Endothelial cell of umbilical vein (primary cell): ENCODE results near the gene FANCE. TPM values are rescaled to one million over a fixed set of nuclear protein-coding genes. Genes with fewer than 3 reads are reported as not detected.

Experiments used
- BruUV-seq: library from RNA; stranded (reverse); fragments of 400-500 nt; replicated peaks from 2 replicates; lab custom pipeline; 2021; lab: Mats Ljungman, UMichigan
- CTCF ChIA-PET: fragments of 300-600, 350-600 bp; sonication (Branson Sonifier 250); formaldehyde crosslinking; loops from one replicate; lab custom pipeline; 2021; ENCODE audit warnings: antibody characterized with exemption, inconsistent platforms; lab: Charles Lee
- POLR2A ChIA-PET: fragments of 300-600, 350-600 bp; sonication (Branson Sonifier 250); formaldehyde crosslinking; loops from one replicate; lab custom pipeline; 2021; ENCODE audit warnings: antibody characterized with exemption, inconsistent platforms; lab: Charles Lee
- DNase-seq: peaks from one replicate; pipeline ENCODE4 v3.0.0-alpha.2; 2011; ENCODE audit warnings: low read depth, low spot score
- FAIRE-seq: peaks from 2 replicates; lab custom pipeline; 2011; peaks lifted over from hg19 to GRCh38; lab: Jason Lieb, UNC
- H2AFZ ChIP-seq: 2 replicates; pipeline ENCODE4 v1.6.0; 2012; ENCODE audit warnings: low read depth, low read length, control low read depth, inconsistent platforms
- H3K27ac ChIP-seq: 2 replicates; pipeline ENCODE4 v1.5.1; 2011; ENCODE audit warnings: low read depth, mild to moderate bottlenecking, control low read depth, low read length, moderate library complexity; ENCODE audit not compliant: insufficient read depth
- H3K27me3 ChIP-seq, 2 experiments: 2 replicates each; pipeline versions ENCODE4 v1.6.0 to v1.6.1; 2011; ENCODE audit warnings: low read length in 2 of 2, mixed read lengths in 1 of 2; ENCODE audit not compliant: control insufficient read depth in 2 of 2, insufficient read depth in 2 of 2
- H3K36me3 ChIP-seq, 2 experiments: 2 replicates in 1 of 2; 3 replicates in 1 of 2; pipeline ENCODE4 v1.5.1; 2011; ENCODE audit warnings: low read length in 2 of 2, mild to moderate bottlenecking in 1 of 2, moderate library complexity in 1 of 2; ENCODE audit not compliant: control insufficient read depth in 2 of 2, insufficient read depth in 2 of 2; ENCODE audit errors: extremely low read depth in 1 of 2
- H3K4me1 ChIP-seq: 3 replicates; pipeline ENCODE4 v1.5.1; 2011; ENCODE audit warnings: mild to moderate bottlenecking, low read length; ENCODE audit not compliant: control insufficient read depth, insufficient read depth; ENCODE audit errors: extremely low read depth
- H3K4me2 ChIP-seq: 2 replicates; pipeline ENCODE4 v1.6.1; 2011; ENCODE audit warnings: low read length, control low read depth, mixed read lengths; ENCODE audit not compliant: insufficient read depth
- H3K4me3 ChIP-seq, 3 experiments: fragments of 200-600 bp in 1 of 3; sonication (generic), shearing (Covaris generic) in 1 of 3; replicated peaks in 1 of 3; 2 replicates each; pipeline ENCODE4 v1.5.1; 2011 to 2016; ENCODE audit warnings: control low read depth in 3 of 3, low read length in 3 of 3, mild to moderate bottlenecking in 2 of 3, inconsistent platforms in 1 of 3, low read depth in 1 of 3, moderate library complexity in 1 of 3; ENCODE audit not compliant: insufficient read depth in 1 of 3
- H3K79me2 ChIP-seq: 2 replicates; pipeline ENCODE4 v1.6.0; 2012; ENCODE audit warnings: low read length, inconsistent platforms; ENCODE audit not compliant: control insufficient read depth, insufficient read depth
- H3K9ac ChIP-seq: replicated peaks from 2 replicates; pipeline ENCODE3; 2011; ENCODE audit warnings: low read length, control low read depth; ENCODE audit not compliant: insufficient read depth; ENCODE audit errors: extremely low read depth
- H3K9me1 ChIP-seq: replicated peaks from 3 replicates; pipeline ENCODE4 v1.6.0; 2011; ENCODE audit warnings: mild to moderate bottlenecking, low read length; ENCODE audit not compliant: control insufficient read depth, insufficient read depth; ENCODE audit errors: extremely low read depth
- H3K9me3 ChIP-seq: replicated peaks from 2 replicates; pipeline ENCODE4 v1.5.1; 2012; ENCODE audit warnings: low read length, inconsistent platforms; ENCODE audit not compliant: control insufficient read depth, insufficient read depth
- H4K20me1 ChIP-seq: replicated peaks from 2 replicates; pipeline ENCODE3; 2011; ENCODE audit warnings: mild to moderate bottlenecking, low read length; ENCODE audit not compliant: control insufficient read depth, insufficient read depth; ENCODE audit errors: extremely low read depth
- CTCF ChIP-seq, 2 donors: IDR thresholded peaks; 1 replicate in 1 of 2; 2 replicates in 1 of 2; pipeline ENCODE4 v1.5.1; 2011; ENCODE audit warnings: low read length in 2 of 2, mild to moderate bottlenecking in 2 of 2, moderate library complexity in 2 of 2, control low read depth in 1 of 2, inconsistent platforms in 1 of 2, low read depth in 1 of 2; ENCODE audit not compliant: insufficient read depth in 1 of 2; ENCODE audit errors: extremely low read depth in 1 of 2
- EZH2 ChIP-seq: IDR thresholded peaks from 2 replicates; pipeline ENCODE4 v1.6.1; 2012; ENCODE audit warnings: borderline replicate concordance, low read depth, mild to moderate bottlenecking, moderate library complexity, low read length, inconsistent platforms; ENCODE audit not compliant: severe bottlenecking
- FOS ChIP-seq: IDR thresholded peaks from 2 replicates; pipeline ENCODE4 v1.6.1; 2011; ENCODE audit warnings: mild to moderate bottlenecking, low read length, moderate library complexity, borderline replicate concordance; ENCODE audit not compliant: insufficient read depth
- GATA2 ChIP-seq: IDR thresholded peaks from 2 replicates; pipeline ENCODE4 v1.7.0; 2011; ENCODE audit warnings: low read depth, mild to moderate bottlenecking, moderate library complexity, mixed read lengths, low read length; ENCODE audit not compliant: insufficient read length, insufficient read depth
- JUN ChIP-seq: IDR thresholded peaks from 2 replicates; pipeline ENCODE4 v1.6.1; 2011; ENCODE audit warnings: borderline replicate concordance, low read depth; ENCODE audit not compliant: insufficient read length, insufficient read depth
- MYC ChIP-seq: IDR thresholded peaks from one replicate; pipeline ENCODE4 v1.6.1; 2011; ENCODE audit warnings: mild to moderate bottlenecking, low read depth, low read length
- POLR2A ChIP-seq: IDR thresholded peaks from 2 replicates; pipeline ENCODE4 v1.6.1; 2012; ENCODE audit warnings: low read depth, mild to moderate bottlenecking, control low read depth, low read length
- POLR2AphosphoS5 ChIP-seq: IDR thresholded peaks from 2 replicates; pipeline ENCODE4 v1.6.1; 2012; ENCODE audit warnings: low read depth, mild to moderate bottlenecking, control low read depth, low read length, moderate library complexity; ENCODE audit not compliant: insufficient read depth
- dilution Hi-C: fragments of 300-500 bp; cut with MboI; formaldehyde crosslinking; loops from one replicate; pipeline ENCODE4 v1.15.0; 2019; ENCODE audit warnings: low sequenced_read_pairs; ENCODE audit not compliant: extremely low pct_ligation_motif_present
- intact Hi-C: fragments of 100-400 bp; cut with micrococcal nuclease; formaldehyde crosslinking; loops from one replicate; pipeline ENCODE4 v1.10.0; 2022
- polyA plus RNA-seq, 4 experiments: library from polyadenylated mRNA; depleted of rRNA in 3 of 4; stranded (reverse) in 3 of 4; unstranded in 1 of 4; fragments of >200 nt; gene quantifications; 2 replicates each; pipeline versions ENCODE4 v1.2.1 to v1.2.3, GENCODE V29; 2011 to 2012; ENCODE audit warnings: missing spikeins in 1 of 4
- total RNA-seq: library from RNA; stranded (reverse); gene quantifications from 2 replicates; pipeline ENCODE4 v1.2.3, GENCODE V29; 2021
- TF ChIP-seq, protein P1 (sequence below): IDR thresholded peaks from 2 replicates; pipeline ENCODE4 v1.6.1; 2011; ENCODE audit not compliant: insufficient read depth, insufficient read length

FANCE gene
- total and polyA plus RNA-seq, 2 donors (not counting 3 experiments of a cell fraction or from before 2014, with no cell fraction given) = 9.1 to 12.7 TPM

DNA sequence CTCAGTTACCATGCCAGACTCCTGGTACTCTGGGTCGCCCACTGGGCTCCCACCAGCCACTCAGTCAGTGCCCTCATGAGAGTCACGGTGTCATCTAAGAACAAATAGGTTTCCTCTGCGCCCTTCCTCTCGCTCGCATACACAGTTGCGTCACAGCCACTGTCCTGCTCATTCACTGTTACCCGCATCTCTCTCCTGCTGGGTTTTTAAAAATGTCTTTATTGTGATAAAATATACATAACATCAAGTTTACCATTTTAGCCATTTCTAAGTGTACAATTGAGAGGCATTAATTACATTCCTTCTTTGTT, 40.8 kb downstream of the FANCE start:
- FAIRE-seq = no peak
- no peak overlapping the region for H3K4me3 ChIP-seq
- no peaks in the 10 kb centered on the region for H3K36me3 ChIP-seq
- no peak overlapping the region for H3K4me2 ChIP-seq
- H3K9ac ChIP-seq = no peak overlapping the region
- no peaks in the 10 kb centered on the region for H3K79me2 ChIP-seq
- ChIA-PET POLR2A (no interaction called here), CTCF (no interaction called here)
- no peaks in the 10 kb centered on the region for H3K9me1 ChIP-seq
- TF ChIP-seq POLR2AphosphoS5 (no peak), POLR2A (no peak), MYC (no peak), GATA2 (no peak), FOS (no peak), JUN (no peak), CTCF (IDR thresholded peaks at IDR 0.05; ENCODE audit: extremely low read depth in 1 of 2, insufficient read depth in 1 of 2, low read depth in 1 of 2, low read length in 2 of 2) (no peak), EZH2 (no peak)
- TF ChIP-seq, protein P1, sequence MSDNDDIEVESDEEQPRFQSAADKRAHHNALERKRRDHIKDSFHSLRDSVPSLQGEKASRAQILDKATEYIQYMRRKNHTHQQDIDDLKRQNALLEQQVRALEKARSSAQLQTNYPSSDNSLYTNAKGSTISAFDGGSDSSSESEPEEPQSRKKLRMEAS = no peak
- H2AFZ ChIP-seq = no peak overlapping the region
- dilution Hi-C loops = no loop called here
- no peak overlapping the region for H3K27ac ChIP-seq
- intact Hi-C loops = loop anchor here (2.0 kb wide), 1 partner anchor 24 kb away; the partner anchor contains the start of gene RPL10A
- DNase-seq = no peak
- no peaks in the 10 kb centered on the region for H4K20me1 ChIP-seq
- peaks cover 4% of the 10 kb centered on the region for H3K4me1 ChIP-seq
- no peaks in the 10 kb centered on the region for H3K9me3 ChIP-seq
- peaks cover 9 to 10% of the 10 kb centered on the region in 2 experiments for H3K27me3 ChIP-seq
- BruUV-seq = no TSS peak
